Stimulated activated naive CD8-positive, alpha-beta T cell treated with anti-CD3 and anti-CD28 coated beads, Interleukin-15, amount 100 ng/mL, for 72 hours (primary cell): ENCODE data around the gene DPF3.
"Not testable (repeated sequence)": the region's sequence is repeated elsewhere in the genome, so short reads cannot be mapped to it uniquely, and the experiment has no call there.

Experiments used
- ATAC-seq: fragments of 150-1000 bp; cut with Tn5 transposase; 2 replicates; pipeline ENCODE4 v1.10.0; 2021; ENCODE audit warnings: mild to moderate bottlenecking, moderate library complexity
- DNase-seq, 2 donors: peaks; one replicate each; pipeline ENCODE4 v3.0.0; 2021 to 2022
- H3K27ac Mint-ChIP-seq, 2 donors: one replicate each; pipeline ENCODE4 v1.8.0; 2022; ENCODE audit warnings: mild to moderate bottlenecking in 2 of 2, mixed read lengths in 2 of 2, moderate library complexity in 2 of 2
- H3K27me3 Mint-ChIP-seq: one replicate; pipeline ENCODE4 v1.8.0; 2022; ENCODE audit warnings: mixed read lengths
- H3K4me1 Mint-ChIP-seq: one replicate; pipeline ENCODE4 v1.8.0; 2022; ENCODE audit warnings: mild to moderate bottlenecking, mixed read lengths
- H3K4me3 Mint-ChIP-seq, 2 donors: one replicate each; pipeline ENCODE4 v1.8.0; 2022; ENCODE audit warnings: mild to moderate bottlenecking in 2 of 2, mixed read lengths in 2 of 2, moderate library complexity in 1 of 2
- H3K9me3 Mint-ChIP-seq, 2 donors: one replicate each; pipeline ENCODE4 v1.8.0; 2022; ENCODE audit warnings: mixed read lengths in 2 of 2

The DPF3 gene

DNA sequence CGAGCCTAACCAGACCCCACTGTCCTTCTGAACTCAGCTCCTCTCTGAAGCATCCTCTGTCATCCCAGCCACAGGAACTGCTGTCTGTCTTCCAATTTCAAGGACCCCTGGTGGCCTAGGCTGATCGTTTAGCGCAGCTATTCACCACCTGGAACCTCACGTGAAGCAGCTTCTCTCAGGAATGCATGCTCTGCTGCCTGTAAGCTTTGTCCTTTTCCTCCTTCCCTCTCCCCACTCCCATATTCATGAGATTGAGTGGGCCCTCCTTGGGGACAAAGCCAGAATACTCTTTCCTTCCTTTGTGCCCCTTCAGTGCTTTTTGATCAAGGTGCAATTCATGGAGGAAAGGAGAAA, 17.2 kb downstream of the DPF3 start:
- Mint-ChIP-seq H3K27ac (no peak overlapping the region), H3K4me3 (no peak overlapping the region)

DNA sequence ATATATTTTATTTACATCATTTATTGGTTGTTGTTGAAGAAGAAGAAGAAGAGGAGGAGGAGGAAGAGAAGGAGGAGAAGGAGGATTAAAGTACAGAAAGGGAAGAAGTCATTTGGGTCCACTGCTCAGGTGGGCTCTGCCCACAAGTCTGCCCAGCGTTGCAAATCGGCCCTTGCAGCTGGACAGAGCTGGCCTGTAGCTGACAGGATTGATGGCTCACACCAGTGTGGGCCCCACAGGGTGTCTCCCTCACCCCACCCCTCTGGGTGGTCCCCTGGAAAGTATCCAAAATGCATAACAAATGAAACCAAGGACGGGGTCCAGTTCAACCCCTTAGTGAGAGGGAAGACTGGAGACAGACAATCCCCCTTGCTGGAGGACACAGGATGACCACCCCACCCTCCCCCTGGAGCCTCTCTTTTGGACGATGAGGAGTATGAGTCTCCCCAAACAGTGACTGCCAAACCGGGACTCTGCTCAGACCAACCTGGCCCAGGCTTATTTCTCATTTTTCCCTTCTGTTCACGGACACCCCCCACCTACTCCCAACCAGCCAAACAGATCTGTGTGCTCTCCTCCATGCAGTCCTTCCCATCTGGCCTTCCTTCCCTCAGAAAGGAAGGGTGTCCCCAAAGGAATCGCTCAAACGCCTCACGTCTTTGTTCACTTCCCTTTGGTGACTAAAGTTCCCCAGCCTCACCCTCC, 17.7 kb downstream of the DPF3 start:
- H3K4me1 Mint-ChIP-seq: peaks cover 18% of the 10 kb centered on the region
- ATAC-seq (no peak), DNase-seq (no peak)
- peaks cover 7% of the 10 kb centered on the region for H3K27me3 Mint-ChIP-seq
- peak overlapping the region in 1 of 2 donors; percentile 53 for H3K27ac Mint-ChIP-seq
- no peak overlapping the region for H3K4me3 Mint-ChIP-seq
- peaks cover 0 to 20% of the 10 kb centered on the region in 2 donors for H3K9me3 Mint-ChIP-seq

More for the DNA sequence above, 17.2 kb downstream of the DPF3 start:
- DNase-seq: no peak
- peaks cover 23% of the 10 kb centered on the region for H3K4me1 Mint-ChIP-seq
- ATAC-seq: no peak
- peaks cover 7% of the 10 kb centered on the region for H3K27me3 Mint-ChIP-seq
- peaks cover 0 to 14% of the 10 kb centered on the region in 2 donors for H3K9me3 Mint-ChIP-seq

DNA sequence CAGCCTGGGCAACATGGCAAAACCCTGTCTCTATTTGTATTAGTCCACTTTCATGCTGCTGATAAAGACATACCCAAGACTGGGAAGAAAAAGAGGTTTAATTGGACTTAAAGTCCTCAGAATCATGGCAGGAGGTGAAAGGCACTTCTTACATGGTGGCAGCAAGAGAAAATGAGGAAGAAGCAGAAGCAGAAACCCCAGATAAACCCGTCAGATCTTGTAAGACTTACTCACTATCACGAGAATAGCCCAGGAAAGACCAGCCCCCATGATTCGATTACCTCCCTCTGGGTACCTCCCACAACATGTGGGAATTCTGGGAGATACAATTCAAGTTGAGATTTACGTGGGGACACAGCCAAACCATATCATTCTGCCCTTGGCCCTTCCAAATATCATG, 23.0 kb downstream of the DPF3 start:
- H3K4me3 Mint-ChIP-seq, ATAC-seq, H3K27me3 Mint-ChIP-seq, DNase-seq, H3K4me1 Mint-ChIP-seq, H3K27ac Mint-ChIP-seq: not testable (repeated sequence)
- H3K9me3 Mint-ChIP-seq: peaks cover 0 to 20% of the 10 kb centered on the region in 2 donors

DNA sequence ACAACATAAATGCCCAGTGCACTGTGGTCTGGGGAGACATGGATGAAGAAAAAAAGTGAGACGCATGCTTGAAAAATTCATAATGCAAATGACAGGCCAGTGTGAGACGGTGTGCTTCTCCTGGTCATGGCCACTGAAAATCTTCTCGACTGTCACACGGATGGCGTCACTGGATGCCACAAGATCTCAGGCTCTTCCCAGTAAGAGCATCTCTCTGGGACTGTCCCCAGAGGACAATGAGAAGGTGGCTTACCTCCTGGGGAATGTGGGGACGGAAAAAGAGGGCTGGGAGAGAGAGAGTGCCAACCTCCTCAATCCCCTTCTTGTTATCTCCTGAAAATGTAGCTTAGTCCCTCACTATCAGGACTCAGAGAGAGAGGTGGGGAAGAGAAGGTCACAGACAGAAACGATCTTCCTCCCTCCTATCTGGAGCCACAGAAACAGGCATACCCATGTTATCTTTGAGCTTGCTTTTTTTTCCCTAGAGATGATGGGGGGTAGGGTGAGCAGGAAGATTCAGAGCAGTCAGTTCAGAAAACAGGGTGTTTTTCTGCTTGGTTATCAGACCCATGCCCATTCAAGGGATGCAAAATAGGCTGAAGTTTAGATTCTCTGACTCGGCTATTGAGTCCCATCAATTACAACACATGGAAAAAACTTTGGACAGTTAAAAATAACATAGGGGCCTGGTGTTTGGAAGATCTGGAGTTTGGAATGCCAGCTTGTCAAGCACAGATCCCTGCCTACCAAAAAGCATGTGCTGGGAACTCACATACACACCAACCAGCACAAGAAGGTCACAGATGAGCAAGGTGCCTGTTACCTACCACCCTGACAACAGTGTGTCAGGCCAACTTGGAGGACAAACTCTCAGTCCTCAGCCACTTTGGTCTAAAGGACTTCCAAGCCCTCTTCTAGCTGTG, 24.2 kb downstream of the DPF3 start:
- H3K4me1 Mint-ChIP-seq: no peaks in the 10 kb centered on the region
- peaks cover 3% of the 10 kb centered on the region for H3K27me3 Mint-ChIP-seq
- H3K27ac Mint-ChIP-seq: no peak overlapping the region
- no peak for ATAC-seq
- no peak overlapping the region for H3K4me3 Mint-ChIP-seq
- H3K9me3 Mint-ChIP-seq: peaks cover 0 to 17% of the 10 kb centered on the region in 2 donors
- no peak for DNase-seq

DNA sequence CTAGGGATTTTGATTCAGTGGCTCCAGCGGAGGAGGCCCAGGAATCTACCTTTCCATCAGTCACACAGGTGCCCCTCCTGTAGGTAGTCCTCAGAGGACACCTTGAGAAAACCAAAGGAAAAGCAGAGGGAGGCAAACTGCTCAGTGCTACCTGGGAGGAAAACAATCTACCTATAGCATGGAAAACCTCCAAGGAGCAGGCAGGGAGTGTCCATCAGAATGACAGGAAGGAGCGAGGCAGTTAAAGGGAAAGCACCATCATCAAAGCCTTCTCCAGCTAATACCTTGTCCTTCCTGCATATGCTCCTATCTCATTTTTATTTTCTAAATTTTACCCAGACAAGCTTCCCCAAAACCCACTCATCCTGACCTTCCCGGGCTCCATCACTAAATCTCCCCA, 25.4 kb downstream of the DPF3 start:
- DNase-seq (no peak), ATAC-seq (no peak)
- no peaks in the 10 kb centered on the region for H3K27me3 Mint-ChIP-seq
- H3K4me3 Mint-ChIP-seq: no peak overlapping the region
- no peak overlapping the region for H3K27ac Mint-ChIP-seq
- peaks cover 0 to 14% of the 10 kb centered on the region in 2 donors for H3K9me3 Mint-ChIP-seq
- no peaks in the 10 kb centered on the region for H3K4me1 Mint-ChIP-seq

DNA sequence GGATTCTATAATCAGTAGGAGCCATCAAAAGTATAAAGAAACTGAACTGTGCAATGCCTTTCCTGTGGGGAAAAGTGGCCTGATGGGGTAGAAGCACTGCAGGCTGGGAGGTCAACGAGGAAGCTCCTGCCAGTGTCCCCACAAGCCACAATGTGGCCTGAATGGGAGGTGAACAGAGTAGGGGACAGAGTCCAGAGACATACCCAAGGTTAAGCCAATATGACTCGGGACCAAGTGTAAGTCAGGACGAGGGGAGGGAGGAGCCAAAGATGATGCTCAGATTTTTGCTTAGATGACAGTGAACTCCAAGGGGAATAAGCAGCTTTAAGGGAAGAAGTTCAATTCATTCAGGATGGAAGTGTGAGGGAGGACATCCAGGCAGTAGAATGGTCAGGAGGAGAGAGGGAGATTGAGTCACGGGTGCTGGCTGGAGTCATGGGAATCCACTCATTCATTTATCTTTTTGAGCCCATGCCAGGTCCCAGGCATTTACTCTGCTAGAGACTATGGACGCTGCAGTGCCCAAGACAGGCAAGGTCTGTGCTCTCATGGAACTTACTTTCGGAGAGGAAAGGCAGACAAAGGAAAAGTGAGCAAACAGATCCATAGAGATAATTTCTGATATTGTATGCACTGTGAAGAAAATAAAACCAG, 29.1 kb downstream of the DPF3 start:
- Mint-ChIP-seq H3K9me3 (peaks cover 0 to 4% of the 10 kb centered on the region in 2 donors), H3K27me3 (no peaks in the 10 kb centered on the region), H3K4me1 (no peaks in the 10 kb centered on the region), H3K27ac (no peak overlapping the region), H3K4me3 (no peak overlapping the region)
- ATAC-seq: no peak
- DNase-seq: no peak

DNA sequence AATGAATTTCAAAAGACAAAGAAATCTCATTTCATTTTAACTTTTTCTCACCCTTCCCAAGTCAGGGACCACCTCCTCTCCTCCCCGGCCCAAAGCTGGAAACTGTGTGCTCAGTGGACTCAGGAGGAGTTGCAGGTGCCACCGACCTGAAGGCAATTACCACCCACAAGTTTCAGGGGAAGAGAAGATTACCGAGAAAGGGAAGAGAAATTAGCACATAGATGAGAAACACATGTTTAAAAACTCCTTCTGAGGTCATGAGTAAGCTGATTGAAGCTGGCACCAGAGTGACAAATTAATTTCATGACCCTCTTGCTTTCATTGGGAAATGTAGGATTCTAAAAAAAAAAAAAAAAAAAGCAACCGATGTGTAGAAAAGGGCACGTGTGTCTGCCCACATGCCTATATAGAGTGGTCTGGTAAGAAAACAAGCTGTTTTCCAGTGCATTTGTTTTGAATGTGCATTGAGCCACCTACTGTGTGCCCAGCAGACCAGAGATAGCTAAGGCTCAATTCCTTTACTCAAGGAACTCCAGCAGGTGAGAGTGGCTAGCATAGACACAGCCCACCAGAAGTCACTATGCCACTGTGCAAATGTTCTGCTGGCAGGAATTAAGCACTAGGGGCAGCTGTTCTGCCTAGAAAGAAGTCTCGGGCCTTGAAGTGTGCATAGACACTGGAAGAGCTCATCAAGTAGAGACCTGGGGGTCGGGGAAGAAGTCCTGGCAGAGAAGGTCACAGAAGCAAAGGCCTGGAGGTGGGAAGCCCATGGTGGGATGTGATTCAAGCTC, 30.5 kb downstream of the DPF3 start:
- Mint-ChIP-seq H3K4me3 (no peak overlapping the region), H3K4me1 (no peaks in the 10 kb centered on the region), H3K27me3 (no peaks in the 10 kb centered on the region), H3K27ac (peak overlapping the region in 1 of 2 donors; percentile 23), H3K9me3 (peaks cover 0 to 4% of the 10 kb centered on the region in 2 donors)
- no peak for ATAC-seq
- DNase-seq: no peak

DNA sequence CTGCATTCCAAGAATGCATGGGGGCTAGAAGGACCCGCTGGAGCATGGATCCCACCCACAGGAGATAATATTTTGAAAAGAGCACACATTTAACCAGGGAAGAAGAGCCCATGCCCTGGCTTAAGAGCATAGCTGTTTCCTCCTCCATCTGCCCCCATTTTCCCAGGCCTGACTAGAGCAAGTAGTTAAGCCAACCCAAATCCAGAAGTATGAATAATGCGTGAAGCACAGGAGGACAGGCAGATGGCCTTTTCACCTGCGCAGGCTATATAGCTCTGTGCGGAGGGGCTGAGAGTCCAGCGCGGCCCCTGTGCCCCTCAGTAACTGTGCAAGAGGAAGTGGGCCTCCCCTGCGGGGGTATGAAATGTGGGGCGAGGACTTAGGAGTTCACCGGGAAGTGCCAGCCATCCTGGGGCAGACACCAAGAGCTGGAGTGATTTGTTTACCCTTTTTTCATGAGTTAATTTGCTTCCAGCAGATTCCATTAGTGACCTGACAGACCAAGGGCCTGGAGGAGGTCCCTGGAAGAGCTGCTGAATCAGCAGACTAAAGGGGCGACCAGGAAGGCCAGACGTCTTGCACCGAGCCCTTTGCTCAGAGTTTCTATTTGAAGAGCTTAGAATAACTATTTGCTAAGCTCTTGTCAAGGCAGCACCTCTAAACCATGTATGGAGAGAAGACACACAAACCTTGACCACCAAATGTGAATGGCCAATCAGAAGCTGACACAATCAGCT, 37.2 kb downstream of the DPF3 start:
- Mint-ChIP-seq H3K9me3 (no peaks in the 10 kb centered on the region), H3K4me1 (peaks cover 13% of the 10 kb centered on the region), H3K27ac (peak overlapping the region in 1 of 2 donors; percentile 38), H3K27me3 (no peaks in the 10 kb centered on the region), H3K4me3 (no peak overlapping the region)
- no peak for DNase-seq
- no peak for ATAC-seq

DNA sequence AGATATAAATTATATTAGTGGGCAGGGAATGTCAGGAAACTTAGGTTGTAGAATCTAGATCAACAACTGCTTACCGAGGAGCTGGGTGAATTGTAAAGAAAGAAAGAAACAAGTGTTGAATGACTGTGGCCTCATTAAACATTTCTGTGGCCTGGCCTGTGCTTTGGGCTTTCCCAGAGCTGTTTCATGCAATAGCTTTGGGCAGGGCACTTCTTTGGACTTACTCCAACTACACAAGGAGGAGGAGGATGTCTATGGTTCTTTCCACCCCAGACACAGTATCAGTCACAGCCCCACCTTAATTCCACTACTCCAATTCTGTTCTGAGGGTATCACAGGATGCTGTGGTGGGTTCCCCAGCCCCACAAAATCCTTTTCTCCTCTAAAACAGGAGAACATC, 38.0 kb downstream of the DPF3 start:
- no peak for DNase-seq
- H3K9me3 Mint-ChIP-seq: no peaks in the 10 kb centered on the region
- H3K4me3 Mint-ChIP-seq: no peak overlapping the region
- no peaks in the 10 kb centered on the region for H3K27me3 Mint-ChIP-seq
- no peak overlapping the region for H3K27ac Mint-ChIP-seq
- peaks cover 13% of the 10 kb centered on the region for H3K4me1 Mint-ChIP-seq
- ATAC-seq: peak; percentile 76

DNA sequence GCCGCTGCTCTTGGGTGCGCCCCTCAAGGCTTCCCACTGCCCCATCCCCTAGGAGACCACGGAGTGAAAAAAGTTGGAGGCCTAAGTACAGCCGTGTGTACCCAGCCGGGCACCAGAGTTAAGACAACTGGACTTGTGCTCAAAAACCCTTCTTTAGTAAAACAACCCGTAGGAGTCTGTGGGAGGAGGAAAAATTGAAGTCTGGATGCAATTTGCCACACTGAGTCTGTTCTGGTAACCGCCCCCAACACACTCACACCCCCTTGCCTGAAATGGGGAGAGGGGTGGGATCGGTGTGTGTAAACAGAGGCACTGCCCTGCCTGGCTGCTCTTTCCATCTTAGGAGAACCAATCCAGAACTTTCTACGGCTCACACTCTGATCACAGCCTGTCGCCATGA, 41.7 kb downstream of the DPF3 start:
- no peaks in the 10 kb centered on the region for H3K27me3 Mint-ChIP-seq
- H3K4me1 Mint-ChIP-seq: peaks cover 13% of the 10 kb centered on the region
- no peak overlapping the region for H3K4me3 Mint-ChIP-seq
- no peaks in the 10 kb centered on the region for H3K9me3 Mint-ChIP-seq
- no peak for DNase-seq
- no peak overlapping the region for H3K27ac Mint-ChIP-seq
- no peak for ATAC-seq

DNA sequence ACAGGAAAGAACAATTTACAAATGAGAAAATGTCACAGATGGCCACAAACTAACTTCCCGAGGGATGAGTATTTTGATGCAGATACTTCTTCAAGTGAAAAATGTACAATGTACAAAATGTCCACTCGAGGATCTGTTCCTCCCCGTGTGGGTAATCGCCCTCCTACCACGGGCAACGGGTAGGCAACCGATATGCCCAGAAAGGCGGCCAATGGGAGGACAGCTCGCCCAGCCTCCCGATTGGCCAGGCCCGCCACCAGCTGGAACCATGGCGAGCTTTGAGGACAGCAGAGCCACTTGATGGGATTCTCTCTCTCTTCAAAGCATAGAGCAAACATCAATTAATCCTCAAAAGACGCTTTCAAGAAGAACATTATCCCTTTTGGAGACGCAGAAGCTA, 42.3 kb downstream of the DPF3 start:
- Mint-ChIP-seq H3K4me1 (peaks cover 10% of the 10 kb centered on the region), H3K4me3 (no peak overlapping the region), H3K27me3 (no peaks in the 10 kb centered on the region), H3K9me3 (no peaks in the 10 kb centered on the region), H3K27ac (peak overlapping the region; percentile 49 to 69)
- ATAC-seq: no peak
- no peak for DNase-seq

DNA sequence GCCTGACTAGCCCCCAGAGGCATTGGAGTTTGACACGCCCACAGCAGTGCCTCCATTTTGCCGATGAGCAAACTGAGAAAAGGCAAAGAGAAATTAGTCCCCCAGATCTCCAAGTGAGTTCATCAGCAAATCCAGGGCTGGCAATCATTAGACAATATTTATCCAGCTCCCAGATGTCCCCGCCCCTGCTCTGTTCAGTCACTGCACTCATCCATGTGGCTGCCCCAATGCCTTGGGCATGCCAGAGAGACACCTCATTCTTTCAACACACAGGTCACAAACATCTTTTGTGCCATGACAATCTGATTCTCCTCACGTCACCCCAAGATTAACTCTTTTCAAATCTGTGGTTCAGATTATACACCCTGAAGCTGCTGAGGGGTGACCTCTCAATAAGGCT, 43.5 kb downstream of the DPF3 start:
- no peak for DNase-seq
- Mint-ChIP-seq H3K27me3 (no peaks in the 10 kb centered on the region), H3K4me1 (no peaks in the 10 kb centered on the region), H3K4me3 (no peak overlapping the region), H3K9me3 (no peaks in the 10 kb centered on the region), H3K27ac (peak overlapping the region in 1 of 2 donors; percentile 25)
- no peak for ATAC-seq

DNA sequence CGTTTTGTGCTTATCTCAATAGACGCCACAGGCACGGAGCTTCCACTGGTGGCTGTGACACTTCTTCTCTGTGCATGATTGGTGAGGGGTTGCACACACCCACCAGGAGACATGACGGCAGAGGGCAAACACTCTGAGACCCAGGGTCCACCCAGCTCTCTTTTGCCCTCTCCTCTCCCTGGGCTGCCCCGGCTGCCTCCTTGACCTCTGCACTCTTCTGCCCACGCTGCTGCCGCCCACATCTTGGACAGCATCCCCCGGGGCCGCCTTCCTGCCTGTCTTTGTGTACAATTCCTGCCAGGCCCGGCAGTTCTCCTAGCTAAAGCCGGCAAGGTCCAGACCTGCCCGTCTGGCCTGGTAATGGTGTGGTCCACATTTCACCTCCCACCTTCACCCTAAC, 44.7 kb downstream of the DPF3 start:
- H3K9me3 Mint-ChIP-seq: no peaks in the 10 kb centered on the region
- DNase-seq: no peak
- H3K4me1 Mint-ChIP-seq: no peaks in the 10 kb centered on the region
- no peak for ATAC-seq
- no peak overlapping the region for H3K27ac Mint-ChIP-seq
- H3K27me3 Mint-ChIP-seq: no peaks in the 10 kb centered on the region
- no peak overlapping the region for H3K4me3 Mint-ChIP-seq

DNA sequence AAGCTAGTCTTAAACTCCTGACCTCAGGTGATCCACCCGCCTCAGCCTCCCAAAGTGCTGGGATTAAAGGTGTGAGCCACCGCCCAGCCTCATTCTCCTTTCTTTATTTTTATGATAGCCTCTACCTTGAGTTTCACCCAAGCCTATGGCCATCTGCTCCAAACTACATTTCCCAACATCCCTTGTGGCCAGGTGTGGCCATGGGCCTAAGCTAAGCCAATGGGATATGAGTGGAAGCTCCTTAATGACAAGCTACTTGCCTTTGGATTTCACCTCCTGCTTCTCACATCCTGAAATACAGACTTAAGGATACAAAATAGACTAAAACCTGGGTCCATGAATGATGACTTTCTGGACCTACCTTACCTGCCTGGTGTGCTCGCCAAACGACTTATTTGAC, 46.2 kb downstream of the DPF3 start:
- ATAC-seq (no peak), DNase-seq (no peak)
- no peak overlapping the region for H3K4me3 Mint-ChIP-seq
- H3K27ac Mint-ChIP-seq: no peak overlapping the region
- no peaks in the 10 kb centered on the region for H3K9me3 Mint-ChIP-seq
- no peaks in the 10 kb centered on the region for H3K27me3 Mint-ChIP-seq
- no peaks in the 10 kb centered on the region for H3K4me1 Mint-ChIP-seq

DNA sequence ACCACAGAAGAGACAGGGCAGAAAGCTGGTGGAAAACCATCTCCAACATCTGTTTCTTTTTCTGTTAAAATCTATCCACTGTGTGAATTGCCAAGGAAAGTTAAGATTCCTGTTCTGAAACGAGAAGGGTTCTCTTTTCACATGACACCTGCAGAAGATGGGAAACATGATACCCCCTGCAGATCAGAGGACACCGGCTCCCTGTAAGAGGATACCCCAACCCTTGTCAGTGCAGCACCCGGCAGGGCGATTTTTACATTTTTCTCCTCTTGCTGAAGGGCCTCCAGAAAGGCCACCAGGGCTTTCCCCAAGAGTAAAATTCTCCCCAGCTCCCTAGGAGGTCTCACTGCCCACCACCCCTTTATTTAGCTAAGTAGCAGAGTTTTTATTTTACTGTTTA, 48.2 kb downstream of the DPF3 start:
- H3K4me1 Mint-ChIP-seq: no peaks in the 10 kb centered on the region
- H3K4me3 Mint-ChIP-seq: no peak overlapping the region
- H3K27ac Mint-ChIP-seq: no peak overlapping the region
- no peak for ATAC-seq
- no peak for DNase-seq
- no peaks in the 10 kb centered on the region for H3K27me3 Mint-ChIP-seq
- no peaks in the 10 kb centered on the region for H3K9me3 Mint-ChIP-seq
